CD14-positive monocyte (primary cell): ENCODE measurements around the gene CBX2. TPM values are rescaled to one million over a fixed set of nuclear protein-coding genes. Genes with fewer than 3 reads are reported as not detected.

Source experiments
- DNase-seq, 3 donors: peaks; one replicate each; pipeline ENCODE4 v3.0.0-alpha.2; 2011 to 2022
- H2AFZ ChIP-seq: 2 replicates; pipeline ENCODE4 v1.6.0; 2012; ENCODE audit warnings: mild to moderate bottlenecking, low read depth, low read length, inconsistent platforms; ENCODE audit not compliant: insufficient read depth, poor library complexity, severe bottlenecking
- H3K27ac ChIP-seq, 2 donors: 1 replicate in 1 of 2; 2 replicates in 1 of 2; pipeline ENCODE4 v1.5.1; 2012 to 2013; ENCODE audit warnings: low read length in 2 of 2, control low read depth in 1 of 2, inconsistent platforms in 1 of 2, low read depth in 1 of 2, mild to moderate bottlenecking in 1 of 2
- H3K27me3 ChIP-seq, 2 donors: one replicate each; pipeline versions ENCODE4 v1.6.0 to v1.6.1; 2011 to 2013; ENCODE audit warnings: low read length in 2 of 2; ENCODE audit not compliant: control insufficient read depth in 2 of 2, insufficient read depth in 2 of 2
- H3K36me3 ChIP-seq, 2 donors: replicated peaks in 1 of 2; 1 replicate in 1 of 2; 2 replicates in 1 of 2; pipeline versions ENCODE4 v1.5.1 to v1.6.1; 2012 to 2013; ENCODE audit warnings: low read length in 2 of 2, control low read depth in 1 of 2, inconsistent platforms in 1 of 2, mild to moderate bottlenecking in 1 of 2; ENCODE audit not compliant: insufficient read depth in 2 of 2, control insufficient read depth in 1 of 2
- H3K4me1 ChIP-seq, 2 donors: 1 replicate in 1 of 2; 2 replicates in 1 of 2; pipeline versions ENCODE4 v1.5.1 to v1.6.1; 2012 to 2013; ENCODE audit warnings: low read length in 2 of 2, control low read depth in 1 of 2, inconsistent platforms in 1 of 2, mild to moderate bottlenecking in 1 of 2, moderate library complexity in 1 of 2; ENCODE audit not compliant: insufficient read depth in 2 of 2, control insufficient read depth in 1 of 2
- H3K4me2 ChIP-seq: replicated peaks from 2 replicates; pipeline ENCODE3; 2012; ENCODE audit warnings: low read length, moderate library complexity, mild to moderate bottlenecking; ENCODE audit not compliant: poor library complexity, severe bottlenecking; ENCODE audit errors: extremely low read depth
- H3K4me3 ChIP-seq, 3 experiments: fragments of 200-600 bp in 1 of 3; sonication (generic) in 1 of 3; replicated peaks in 1 of 3; 1 replicate in 2 of 3; 2 replicates in 1 of 3; pipeline ENCODE4 v1.5.1; 2011 to 2013; ENCODE audit warnings: low read length in 3 of 3, mild to moderate bottlenecking in 3 of 3, control low read depth in 2 of 3, low read depth in 2 of 3, inconsistent platforms in 1 of 3, moderate library complexity in 1 of 3
- H3K79me2 ChIP-seq: 2 replicates; pipeline ENCODE4 v1.6.0; 2012; ENCODE audit warnings: mild to moderate bottlenecking, control low read depth, inconsistent platforms, low read length, moderate library complexity; ENCODE audit not compliant: insufficient read depth
- H3K9ac ChIP-seq: 2 replicates; pipeline ENCODE4 v1.6.0; 2017; ENCODE audit warnings: low read length, mild to moderate bottlenecking; ENCODE audit not compliant: insufficient read depth, poor library complexity, severe bottlenecking
- H3K9me3 ChIP-seq, 2 donors: replicated peaks in 1 of 2; 1 replicate in 1 of 2; 2 replicates in 1 of 2; pipeline versions ENCODE4 v1.5.1 to v1.6.1; 2012 to 2013; ENCODE audit warnings: low read length in 2 of 2, control low read depth in 1 of 2; ENCODE audit not compliant: control insufficient read depth in 1 of 2, insufficient read depth in 1 of 2
- H4K20me1 ChIP-seq: 2 replicates; pipeline ENCODE4 v1.6.0; 2012; ENCODE audit warnings: mild to moderate bottlenecking, low read length, control low read depth, moderate library complexity; ENCODE audit not compliant: insufficient read depth
- H3K27ac Mint-ChIP-seq, 7 donors: one replicate each; pipeline ENCODE4 v1.8.0; 2020; ENCODE audit warnings: mild to moderate bottlenecking in 7 of 7, mixed read lengths in 7 of 7, moderate library complexity in 6 of 7, inconsistent platforms in 2 of 7
- H3K27me3 Mint-ChIP-seq, 3 donors: one replicate each; pipeline ENCODE4 v1.8.0; 2021 to 2022; ENCODE audit warnings: low read depth in 3 of 3, mild to moderate bottlenecking in 3 of 3, mixed read lengths in 3 of 3, moderate library complexity in 3 of 3, inconsistent platforms in 1 of 3
- H3K36me3 Mint-ChIP-seq, 2 donors: one replicate each; pipeline ENCODE4 v1.8.0; 2020; ENCODE audit warnings: mixed read lengths in 2 of 2, inconsistent platforms in 1 of 2, mild to moderate bottlenecking in 1 of 2
- H3K4me1 Mint-ChIP-seq: one replicate; pipeline ENCODE4 v1.8.0; 2020; ENCODE audit warnings: mild to moderate bottlenecking, mixed read lengths
- H3K4me3 Mint-ChIP-seq, 2 donors: one replicate each; pipeline ENCODE4 v1.8.0; 2020; ENCODE audit warnings: mild to moderate bottlenecking in 2 of 2, mixed read lengths in 2 of 2, moderate library complexity in 1 of 2
- H3K9me3 Mint-ChIP-seq, 7 donors: one replicate each; pipeline ENCODE4 v1.8.0; 2020 to 2022; ENCODE audit warnings: mixed read lengths in 7 of 7, mild to moderate bottlenecking in 6 of 7, moderate library complexity in 6 of 7, inconsistent platforms in 2 of 7
- WGBS: methylation state at CpG from one replicate; pipeline ENCODE4 v1.1.5; 2013; ENCODE audit warnings: missing lambda C conversion rate; ENCODE audit not compliant: insufficient coverage; 5-methylcytosine and 5-hydroxymethylcytosine counted together
- intact Hi-C, 2 donors: fragments of 100-400 bp; cut with micrococcal nuclease; formaldehyde crosslinking; loops; one replicate each; pipeline versions ENCODE4 v1.15.0 to v1.15.1; 2023
- polyA plus RNA-seq, 3 donors: library from polyadenylated mRNA; depleted of rRNA in 1 of 3; unstranded in 2 of 3; stranded (reverse) in 1 of 3; fragments of 300-500 nt in 2 of 3; fragments of >200 nt in 1 of 3; fragmentation: Illumina TruSeq in 2 of 3; gene quantifications; 1 replicate in 2 of 3; 2 replicates in 1 of 3; pipeline ENCODE4 v1.2.3, GENCODE V29; 2012 to 2021
- TF ChIP-seq, protein P1 (sequence below): fragments of 200-600 bp; IDR thresholded peaks from one replicate; pipeline ENCODE4 v1.8.0; 2022; ENCODE audit warnings: antibody characterized with exemption, mild to moderate bottlenecking

The CBX2 gene
- polyA plus RNA-seq, 3 donors = 0.09 to 0.95 TPM; not detected in 1

DNA sequence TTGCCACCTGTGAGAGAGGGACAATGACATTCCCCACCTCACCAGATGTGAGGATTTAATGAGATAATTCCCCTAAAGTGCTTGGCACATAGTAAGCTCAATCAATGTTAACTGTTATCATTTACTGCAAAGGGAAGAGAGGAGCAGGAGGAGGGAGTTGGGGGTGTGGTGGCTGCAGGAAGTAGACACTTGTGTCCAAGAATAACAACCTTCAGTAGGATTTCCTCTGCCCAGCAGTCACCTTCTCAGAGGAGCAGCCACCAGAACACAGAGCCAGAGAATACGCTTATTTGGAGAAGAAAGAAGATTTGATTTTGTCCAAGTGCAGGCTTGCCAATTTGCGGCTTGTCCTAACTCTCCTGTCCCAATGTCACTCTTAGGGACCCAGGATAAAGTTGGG, 51.1 kb downstream of the CBX2 start:
- Histone ChIP-seq H3K4me1 (peaks cover 52 to 69% of the 10 kb centered on the region in 2 donors), H3K27ac (no peak overlapping the region), H3K36me3 (peaks cover 4 to 6% of the 10 kb centered on the region in 2 donors), H3K9ac (no peak overlapping the region), H3K27me3 (no peaks in the 10 kb centered on the region), H3K9me3 (no peaks in the 10 kb centered on the region), H2AFZ (no peak overlapping the region), H3K4me2 (no peak overlapping the region), H3K4me3 (no peak overlapping the region), H3K79me2 (peaks cover 5% of the 10 kb centered on the region), H4K20me1 (peaks cover 38% of the 10 kb centered on the region)
- Mint-ChIP-seq H3K4me3 (no peak overlapping the region), H3K27me3 (peaks cover 9 to 19% (median 17%) of the 10 kb centered on the region in 3 donors), H3K4me1 (peaks cover 57% of the 10 kb centered on the region), H3K36me3 (peaks cover 4 to 7% of the 10 kb centered on the region in 2 donors), H3K9me3 (no peaks in the 10 kb centered on the region), H3K27ac (peak overlapping the region in 1 of 7 donors; percentile 31)
- TF ChIP-seq, protein P1, sequence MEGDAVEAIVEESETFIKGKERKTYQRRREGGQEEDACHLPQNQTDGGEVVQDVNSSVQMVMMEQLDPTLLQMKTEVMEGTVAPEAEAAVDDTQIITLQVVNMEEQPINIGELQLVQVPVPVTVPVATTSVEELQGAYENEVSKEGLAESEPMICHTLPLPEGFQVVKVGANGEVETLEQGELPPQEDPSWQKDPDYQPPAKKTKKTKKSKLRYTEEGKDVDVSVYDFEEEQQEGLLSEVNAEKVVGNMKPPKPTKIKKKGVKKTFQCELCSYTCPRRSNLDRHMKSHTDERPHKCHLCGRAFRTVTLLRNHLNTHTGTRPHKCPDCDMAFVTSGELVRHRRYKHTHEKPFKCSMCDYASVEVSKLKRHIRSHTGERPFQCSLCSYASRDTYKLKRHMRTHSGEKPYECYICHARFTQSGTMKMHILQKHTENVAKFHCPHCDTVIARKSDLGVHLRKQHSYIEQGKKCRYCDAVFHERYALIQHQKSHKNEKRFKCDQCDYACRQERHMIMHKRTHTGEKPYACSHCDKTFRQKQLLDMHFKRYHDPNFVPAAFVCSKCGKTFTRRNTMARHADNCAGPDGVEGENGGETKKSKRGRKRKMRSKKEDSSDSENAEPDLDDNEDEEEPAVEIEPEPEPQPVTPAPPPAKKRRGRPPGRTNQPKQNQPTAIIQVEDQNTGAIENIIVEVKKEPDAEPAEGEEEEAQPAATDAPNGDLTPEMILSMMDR = no peak
- no peak for DNase-seq
- intact Hi-C loops = no loop called here
- WGBS = no CpG with 5 or more reads among the region's 2 CpGs

DNA sequence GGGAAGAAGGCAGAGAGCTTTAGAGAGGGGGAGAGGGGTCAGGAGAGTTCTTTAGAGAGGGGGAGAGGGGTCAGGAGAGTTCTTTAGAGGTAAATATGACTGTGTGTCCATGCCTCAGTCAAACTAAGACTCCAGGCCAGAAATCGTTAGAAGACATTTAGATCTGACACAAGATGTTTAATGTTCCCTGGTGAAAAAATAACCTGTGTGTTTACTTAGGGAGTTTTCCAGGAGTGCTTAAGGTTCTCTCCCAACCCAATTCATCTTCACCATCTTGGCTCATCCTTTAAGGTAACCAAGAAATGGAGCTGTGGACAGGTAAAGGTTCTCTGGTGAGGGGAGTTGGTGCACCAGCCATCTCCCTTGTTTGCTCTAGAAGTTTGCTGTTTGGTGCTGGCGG, 51.5 kb downstream of the CBX2 start:
- TF ChIP-seq, protein P1 = no peak
- Histone ChIP-seq H3K4me1 (peaks cover 52 to 71% of the 10 kb centered on the region in 2 donors), H3K4me3 (no peak overlapping the region), H3K9me3 (no peaks in the 10 kb centered on the region), H3K27me3 (no peaks in the 10 kb centered on the region), H4K20me1 (peaks cover 43% of the 10 kb centered on the region), H3K27ac (no peak overlapping the region), H3K4me2 (no peak overlapping the region), H2AFZ (no peak overlapping the region), H3K36me3 (peaks cover 6 to 10% of the 10 kb centered on the region in 2 donors), H3K9ac (no peak overlapping the region), H3K79me2 (peaks cover 10% of the 10 kb centered on the region)
- intact Hi-C loops = no loop called here
- DNase-seq = no peak
- WGBS = 33% methylated on average over 1 of the region's 2 CpGs
- H3K4me1 Mint-ChIP-seq = peaks cover 57% of the 10 kb centered on the region
- H3K27ac Mint-ChIP-seq = peak overlapping the region in 1 of 7 donors; percentile 31
- no peak overlapping the region for H3K4me3 Mint-ChIP-seq
- peaks cover 8 to 17% (median 15%) of the 10 kb centered on the region in 3 donors for H3K27me3 Mint-ChIP-seq
- H3K36me3 Mint-ChIP-seq = peaks cover 6 to 11% of the 10 kb centered on the region in 2 donors
- no peaks in the 10 kb centered on the region for H3K9me3 Mint-ChIP-seq
